H1 (cell line): Measurements from ENCODE around the gene GCNA.

Experiments
- CREB1 ChIP-seq: IDR thresholded peaks from 2 replicates; pipeline ENCODE4 v1.6.1; 2012; ENCODE audit warnings: inconsistent platforms
- CTCF ChIP-seq, 3 experiments: IDR thresholded peaks; 1 replicate in 2 of 3; 2 replicates in 1 of 3; pipeline versions ENCODE4 v1.5.1 to v1.6.1; 2011; ENCODE audit warnings: low read length in 3 of 3, mild to moderate bottlenecking in 3 of 3, inconsistent platforms in 2 of 3, low read depth in 1 of 3, moderate library complexity in 1 of 3; ENCODE audit not compliant: insufficient read depth in 1 of 3; ENCODE audit errors: control extremely low read depth in 1 of 3
- EGR1 ChIP-seq: IDR thresholded peaks from 2 replicates; pipeline ENCODE4 v1.6.1; 2011; ENCODE audit warnings: low read depth, low read length, borderline replicate concordance
- EZH2 ChIP-seq: fragments of 200-600 bp; sonication (generic); IDR thresholded peaks from 2 replicates; pipeline ENCODE4 v1.7.1; 2012; ENCODE audit warnings: low read depth, mild to moderate bottlenecking, moderate library complexity, low read length, inconsistent platforms; ENCODE audit not compliant: severe bottlenecking
- HDAC6 ChIP-seq: IDR thresholded peaks from one replicate; pipeline ENCODE4 v1.7.1; 2012; ENCODE audit warnings: low read depth, mild to moderate bottlenecking, inconsistent platforms, low read length, moderate library complexity
- POLR2AphosphoS5 ChIP-seq: IDR thresholded peaks from 2 replicates; pipeline ENCODE4 v1.6.1; 2011; ENCODE audit warnings: low read depth, low read length
- SIN3A ChIP-seq, 2 experiments: IDR thresholded peaks in 1 of 2; conservative IDR thresholded peaks in 1 of 2; 2 replicates each; pipeline ENCODE4 v1.6.1; 2011 to 2012; ENCODE audit warnings: low read length in 2 of 2, improper control_type of control experiment in 1 of 2, low read depth in 1 of 2, mild to moderate bottlenecking in 1 of 2
- YY1 ChIP-seq: IDR thresholded peaks from 2 replicates; pipeline ENCODE4 v1.6.1; 2011; ENCODE audit warnings: low read depth, mild to moderate bottlenecking, low read length

GRCh38 chrX:71637253-71637618, 59.0 kb downstream of the GCNA start:
- TF ChIP-seq CTCF (IDR thresholded peaks at IDR 0.05; ENCODE audit: control extremely low read depth in 1 of 3, insufficient read depth in 1 of 3, low read depth in 1 of 3, low read length in 3 of 3) (no peak), CREB1 (no peak), POLR2AphosphoS5 (no peak), HDAC6 (no peak), EGR1 (no peak), YY1 (no peak), EZH2 (no peak), SIN3A (conservative IDR thresholded peaks at IDR 0.05 in 1 of 2, IDR thresholded peaks at IDR 0.05 in 1 of 2; ENCODE audit: low read depth in 1 of 2, low read length in 2 of 2) (no peak)
